Stomach (tissue), 9 donors: Measurements from ENCODE around the gene IFIT3. TPM values are rescaled to one million over a fixed set of nuclear protein-coding genes. Genes with fewer than 3 reads are reported as not detected.

Experiments
- DNase-seq, 2 donors: peaks; one replicate each; pipeline versions ENCODE4 v3.0.0 to v3.0.0-alpha.2; 2013 to 2019
- H3K27ac ChIP-seq, 5 donors: fragments of 200-600 bp in 4 of 5; sonication (generic) in 4 of 5; one replicate each; pipeline ENCODE4 v1.5.1; 2013 to 2019; ENCODE audit warnings: mild to moderate bottlenecking in 1 of 5, moderate library complexity in 1 of 5
- H3K27me3 ChIP-seq, 3 donors: fragments of 200-600 bp; sonication (generic); one replicate each; pipeline ENCODE4 v1.5.1; 2017 to 2019; ENCODE audit warnings: mixed run types in 1 of 3
- H3K36me3 ChIP-seq, 4 donors: fragments of 200-600 bp; sonication (generic); 1 replicate in 3 of 4; 2 replicates in 1 of 4; pipeline ENCODE4 v1.5.1; 2016 to 2019
- H3K4me1 ChIP-seq, 4 donors: fragments of 200-600 bp; sonication (generic); one replicate each; pipeline ENCODE4 v1.5.1; 2016 to 2019
- H3K4me3 ChIP-seq, 4 donors: fragments of 200-600 bp; sonication (generic) in 3 of 4; one replicate each; pipeline ENCODE4 v1.5.1; 2016 to 2019; ENCODE audit warnings: mild to moderate bottlenecking in 1 of 4
- H3K9me3 ChIP-seq, 4 donors: fragments of 200-600 bp; sonication (generic); one replicate each; pipeline ENCODE4 v1.5.1; 2016 to 2019
- EP300 ChIP-seq: sonication (generic); formaldehyde crosslinking; IDR thresholded peaks from one replicate; pipeline ENCODE4 v1.6.1; 2017; ENCODE audit warnings: antibody characterized with exemption
- POLR2A ChIP-seq, 4 donors: fragments of 450-650 bp; IDR thresholded peaks; one replicate each; pipeline ENCODE4 v1.6.1; 2016; ENCODE audit warnings: antibody characterized with exemption in 4 of 4, control low read depth in 2 of 4, mild to moderate bottlenecking in 1 of 4, moderate library complexity in 1 of 4
- POLR2AphosphoS5 ChIP-seq, 3 donors: sonication (generic); formaldehyde crosslinking; IDR thresholded peaks; one replicate each; pipeline ENCODE4 v1.6.1; 2016; ENCODE audit warnings: antibody characterized with exemption in 3 of 3
- WGBS, 5 donors: extraction: QIAGEN DNeasy Blood & Tissue Kit in 3 of 5; methylation state at CpG; one replicate each; pipeline versions ENCODE4 v1.1.5 to v1.1.7; 2013 to 2018; 5-methylcytosine and 5-hydroxymethylcytosine counted together
- intact Hi-C: fragments of 100-400 bp; cut with DNase I; formaldehyde crosslinking; loops from one replicate; pipeline ENCODE4 v1.15.1; 2023; ENCODE audit warnings: low total_unique reads
- polyA plus RNA-seq, 3 donors: library from polyadenylated mRNA; stranded (reverse); fragments of 200-250 nt; gene quantifications; one replicate each; pipeline ENCODE4 v1.2.3, GENCODE V29; 2013
- total RNA-seq, 5 donors: library from RNA; depleted of rRNA; stranded (reverse); fragments of >200 nt; gene quantifications; one replicate each; pipeline versions ENCODE4 v1.1.0 to v1.2.3, GENCODE V29; 2014 to 2016
- TF ChIP-seq, protein P1 (sequence below), 7 experiments: fragments of 450-650 bp in 4 of 7; fragments of 200-600 bp in 3 of 7; sonication (generic) in 3 of 7; IDR thresholded peaks; one replicate each; pipeline ENCODE4 v1.5.1; 2016 to 2019; ENCODE audit warnings: antibody characterized with exemption in 7 of 7, control low read depth in 2 of 7, mild to moderate bottlenecking in 1 of 7
- donor health status: healthy with polysubstance abuse.
- donor health status: Bipolar disorder and iron deficiency.
- donor health status: healthy.

The IFIT3 gene
- total and polyA plus RNA-seq, 8 donors, result 1.3 to 11.4 (median 6.9) TPM

DNA sequence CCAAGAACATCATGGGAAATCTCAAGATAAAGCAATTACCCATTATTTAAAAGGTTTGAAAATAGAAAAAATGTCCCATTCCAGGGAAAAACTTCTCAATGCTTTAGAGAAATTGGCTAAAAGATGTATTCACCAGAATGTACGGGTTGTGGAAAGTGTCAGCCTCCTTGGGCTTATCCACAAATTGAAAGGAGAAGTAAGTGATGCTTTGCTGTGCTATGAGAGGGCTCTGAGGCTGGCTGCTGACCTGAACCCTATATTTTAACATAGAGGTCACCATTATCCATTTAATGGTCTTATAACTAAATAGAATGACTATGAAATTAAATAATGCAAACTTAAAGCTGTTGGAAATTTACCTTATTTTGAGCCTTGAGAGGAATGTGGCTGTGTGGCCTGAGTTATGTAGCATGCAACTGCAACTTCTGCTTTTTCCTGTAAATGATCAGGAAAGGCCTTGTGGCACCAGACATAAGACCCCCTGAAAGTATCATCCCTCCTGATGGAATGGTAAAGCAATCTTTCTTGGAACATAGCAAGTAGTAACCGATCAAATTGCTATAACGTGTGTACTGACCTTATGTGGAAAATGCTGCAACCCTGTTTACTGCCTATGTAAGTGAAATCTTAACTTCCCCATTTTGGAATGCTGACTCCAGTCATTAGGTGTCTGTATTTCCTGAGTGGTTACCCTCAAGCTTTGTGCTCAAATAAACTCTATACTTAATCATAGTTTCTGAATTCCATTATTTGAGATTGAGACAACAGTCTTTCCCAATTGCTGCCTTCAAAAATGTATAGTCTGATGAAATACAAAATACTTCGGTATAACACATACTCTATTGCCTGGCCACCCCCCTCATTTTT is 56.9 kb downstream of the IFIT3 start:
- Histone ChIP-seq H3K4me1 (no peaks in the 10 kb centered on the region), H3K27ac (peak overlapping the region in 1 of 5 donors; percentile 2), H3K27me3 (no peaks in the 10 kb centered on the region), H3K9me3 (no peaks in the 10 kb centered on the region), H3K36me3 (no peaks in the 10 kb centered on the region), H3K4me3 (no peak overlapping the region)
- 78 to 91% (median 88%) methylated on average over 4 of the region's 4 CpGs for WGBS, 5 donors
- TF ChIP-seq POLR2A (IDR thresholded peaks at IDR 0.05) (no peak), POLR2AphosphoS5 (IDR thresholded peaks at IDR 0.05) (no peak)
- intact Hi-C loops, result no loop called here
- no peak for DNase-seq

DNA sequence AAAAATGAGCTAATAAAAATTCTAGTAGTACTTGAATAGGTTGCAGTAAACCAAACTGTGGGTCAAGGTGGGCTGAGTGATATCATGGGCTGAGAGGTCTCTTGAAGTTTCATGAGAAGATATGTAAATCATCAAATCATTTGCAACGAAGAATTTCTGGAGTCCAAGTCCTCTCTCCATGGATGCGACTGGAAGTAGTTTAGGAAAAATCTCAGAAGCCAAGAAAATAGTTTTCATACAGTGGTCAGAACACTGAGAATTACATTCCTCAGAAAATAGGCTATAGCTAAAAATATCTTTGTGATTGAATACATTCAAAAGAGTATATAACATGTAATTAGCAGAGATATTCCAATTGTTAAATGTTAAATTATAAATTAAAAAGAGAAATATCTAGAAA is 61.0 kb downstream of the IFIT3 start:
- Histone ChIP-seq H3K4me1 (peaks cover 13 to 30% (median 20%) of the 10 kb centered on the region in 4 donors), H3K4me3 (no peak overlapping the region), H3K27ac (no peak overlapping the region), H3K36me3 (no peaks in the 10 kb centered on the region), H3K9me3 (no peaks in the 10 kb centered on the region), H3K27me3 (no peaks in the 10 kb centered on the region)
- DNase-seq, result no peak
- TF ChIP-seq, protein P1, sequence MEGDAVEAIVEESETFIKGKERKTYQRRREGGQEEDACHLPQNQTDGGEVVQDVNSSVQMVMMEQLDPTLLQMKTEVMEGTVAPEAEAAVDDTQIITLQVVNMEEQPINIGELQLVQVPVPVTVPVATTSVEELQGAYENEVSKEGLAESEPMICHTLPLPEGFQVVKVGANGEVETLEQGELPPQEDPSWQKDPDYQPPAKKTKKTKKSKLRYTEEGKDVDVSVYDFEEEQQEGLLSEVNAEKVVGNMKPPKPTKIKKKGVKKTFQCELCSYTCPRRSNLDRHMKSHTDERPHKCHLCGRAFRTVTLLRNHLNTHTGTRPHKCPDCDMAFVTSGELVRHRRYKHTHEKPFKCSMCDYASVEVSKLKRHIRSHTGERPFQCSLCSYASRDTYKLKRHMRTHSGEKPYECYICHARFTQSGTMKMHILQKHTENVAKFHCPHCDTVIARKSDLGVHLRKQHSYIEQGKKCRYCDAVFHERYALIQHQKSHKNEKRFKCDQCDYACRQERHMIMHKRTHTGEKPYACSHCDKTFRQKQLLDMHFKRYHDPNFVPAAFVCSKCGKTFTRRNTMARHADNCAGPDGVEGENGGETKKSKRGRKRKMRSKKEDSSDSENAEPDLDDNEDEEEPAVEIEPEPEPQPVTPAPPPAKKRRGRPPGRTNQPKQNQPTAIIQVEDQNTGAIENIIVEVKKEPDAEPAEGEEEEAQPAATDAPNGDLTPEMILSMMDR (IDR thresholded peaks at IDR 0.05), result no peak
- TF ChIP-seq POLR2A (IDR thresholded peaks at IDR 0.05), result no peak
- no peak for TF ChIP-seq EP300
- WGBS, 5 donors, result 67 to 75% (median 70%) methylated on average over 2 of the region's 2 CpGs
- intact Hi-C loops, result no loop called here

DNA sequence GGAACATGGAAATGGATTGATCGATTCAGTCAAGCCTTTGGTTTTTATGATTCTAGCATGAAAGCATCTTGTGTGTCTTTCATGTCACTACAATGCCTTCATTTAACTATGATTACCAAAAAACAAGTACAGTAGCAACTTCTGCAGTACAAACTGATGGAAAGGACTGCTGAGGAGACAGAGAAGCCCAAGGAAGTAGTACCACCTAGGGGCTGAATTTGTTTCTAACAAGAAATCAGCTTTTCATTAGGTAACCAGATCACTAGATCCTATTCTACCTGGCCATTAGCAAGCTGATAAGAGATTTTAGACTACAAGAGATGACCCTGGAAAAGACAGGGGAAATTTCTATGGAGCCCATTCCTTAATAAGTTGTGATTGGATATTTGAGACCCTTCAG is 61.5 kb downstream of the IFIT3 start:
- Histone ChIP-seq H3K27me3 (no peaks in the 10 kb centered on the region), H3K4me3 (no peak overlapping the region), H3K4me1 (peaks cover 15 to 35% (median 22%) of the 10 kb centered on the region in 4 donors), H3K27ac (no peak overlapping the region), H3K9me3 (no peaks in the 10 kb centered on the region), H3K36me3 (no peaks in the 10 kb centered on the region)
- no peak for TF ChIP-seq POLR2A (IDR thresholded peaks at IDR 0.05)
- TF ChIP-seq EP300, result no peak
- TF ChIP-seq, protein P1 (IDR thresholded peaks at IDR 0.05), result peak in 2 of 7 experiments; percentile 16 to 34
- DNase-seq, result peak in 1 of 2 donors; percentile 60
- WGBS, 5 donors, result 72 to 91% (median 84%) methylated on average over 1 of the region's 1 CpG
- intact Hi-C loops, result no loop called here

Other genes starting within 250 kb of the IFIT3 start
- 10 to 100 TPM in 1 of 5 donors, 1 to 10 TPM in 2, not detected in 2; 1.7 to 26.3 (median 5.7) TPM for gene CH25H, start 120.7 kb upstream of the IFIT3 start, total RNA-seq
- gene CH25H, start 120.7 kb upstream of the IFIT3 start, polyA plus RNA-seq, result 1 to 10 TPM; 2.7 to 9.8 (median 5.0) TPM
- gene LIPA, start 76.2 kb upstream of the IFIT3 start, total RNA-seq, result 10 to 100 TPM in 4 of 5 donors, 1 to 10 TPM in 1; 1.8 to 65.9 (median 13.4) TPM
- gene LIPA, start 76.2 kb upstream of the IFIT3 start, polyA plus RNA-seq, result 10 to 100 TPM; 12.2 to 22.8 (median 12.6) TPM
- 1 to 10 TPM in 2 of 5 donors, under 1 TPM in 2, not detected in 1; 0.45 to 5.0 (median 0.94) TPM for gene IFIT2, start 26.0 kb upstream of the IFIT3 start, total RNA-seq
- gene IFIT2, start 26.0 kb upstream of the IFIT3 start, polyA plus RNA-seq, result 1 to 10 TPM; 1.6 to 3.1 (median 2.3) TPM
- gene IFIT1B, start 50.1 kb downstream of the IFIT3 start, total RNA-seq, result under 1 TPM in 1 of 5 donors, not detected in 4; 0.92 TPM
- gene IFIT1B, start 50.1 kb downstream of the IFIT3 start, polyA plus RNA-seq, result not detected
- 10 to 100 TPM in 1 of 5 donors, 1 to 10 TPM in 3, under 1 TPM in 1; 0.29 to 12.1 (median 2.3) TPM for gene IFIT1, start 64.6 kb downstream of the IFIT3 start, total RNA-seq
- 1 to 10 TPM; 3.5 to 6.4 (median 5.0) TPM for gene IFIT1, start 64.6 kb downstream of the IFIT3 start, polyA plus RNA-seq
- gene IFIT5, start 86.6 kb downstream of the IFIT3 start, total RNA-seq, result 10 to 100 TPM in 3 of 5 donors, 1 to 10 TPM in 1, under 1 TPM in 1; 0.58 to 22.6 (median 11.7) TPM
- gene IFIT5, start 86.6 kb downstream of the IFIT3 start, polyA plus RNA-seq, result 1 to 10 TPM; 5.1 to 8.9 (median 7.0) TPM
- gene SLC16A12, start 207.6 kb downstream of the IFIT3 start, total RNA-seq, result 1 to 10 TPM in 3 of 5 donors, not detected in 2; 1.4 to 9.7 (median 3.1) TPM
- gene SLC16A12, start 207.6 kb downstream of the IFIT3 start, polyA plus RNA-seq, result under 1 TPM; 0.06 to 0.18 (median 0.15) TPM